ENCODE measurements around the gene IPCEF1. TPM values are rescaled to one million over a fixed set of nuclear protein-coding genes. Genes with fewer than 3 reads are reported as not detected.

IPCEF1 gene
- polyA plus RNA-seq, 1 donor from 2014 or later: 3.9 TPM

GRCh38 chr6:154167126-154167525, 189.5 kb downstream of the IPCEF1 start:
- H3K79me2 ChIP-seq (replicated peaks; ENCODE audit: insufficient read depth, low read length): no peaks in the 10 kb centered on the region
- H4K20me1 ChIP-seq (ENCODE audit: insufficient read depth): no peaks in the 10 kb centered on the region
- H3K4me2 ChIP-seq (ENCODE audit: low read length): no peak overlapping the region
- H3K27me3 ChIP-seq (ENCODE audit: insufficient read depth, low read depth, low read length): no peaks in the 10 kb centered on the region
- H3K27ac ChIP-seq (ENCODE audit: low read length): no peak overlapping the region
- H3K36me3 ChIP-seq (ENCODE audit: insufficient read depth, low read length): no peaks in the 10 kb centered on the region
- H3F3A ChIP-seq (ENCODE audit: insufficient read depth, low read length, poor library complexity, severe bottlenecking): no peaks in the 10 kb centered on the region
- no peaks in the 10 kb centered on the region for H3K9me3 ChIP-seq (ENCODE audit: low read length)
- no peak overlapping the region for H3K4me3 ChIP-seq (ENCODE audit: low read length)
- H3K9me2 ChIP-seq (ENCODE audit: insufficient read depth, low read length): no peaks in the 10 kb centered on the region
- no peak overlapping the region for H2AFZ ChIP-seq (ENCODE audit: low read depth, low read length)
- TF ChIP-seq EP300 (conservative IDR thresholded peaks at IDR 0.05; ENCODE audit: poor library complexity, severe bottlenecking) (no peak), MXI1 (conservative IDR thresholded peaks at IDR 0.05; ENCODE audit: poor library complexity, severe bottlenecking) (no peak), EZH2 (IDR thresholded peaks at IDR 0.05; ENCODE audit: borderline replicate concordance, insufficient read depth, low read length, poor library complexity, severe bottlenecking) (no peak), TAF1 (IDR thresholded peaks at IDR 0.05; ENCODE audit: low read depth) (no peak), POLR2AphosphoS5 (IDR thresholded peaks at IDR 0.05) (no peak), CTCF (IDR thresholded peaks at IDR 0.05; ENCODE audit: poor library complexity, severe bottlenecking) (no peak), RAD21 (conservative IDR thresholded peaks at IDR 0.05) (no peak), SMC3 (conservative IDR thresholded peaks at IDR 0.05; ENCODE audit: poor library complexity) (no peak), REST (IDR thresholded peaks at IDR 0.05; ENCODE audit: borderline replicate concordance) (no peak)
- no peak overlapping the region for H3K9ac ChIP-seq (ENCODE audit: low read length)

- TF ChIP-seq MXI1 (conservative IDR thresholded peaks at IDR 0.05; ENCODE audit: poor library complexity, severe bottlenecking) (no peak), SMC3 (conservative IDR thresholded peaks at IDR 0.05; ENCODE audit: poor library complexity) (no peak), RAD21 (conservative IDR thresholded peaks at IDR 0.05) (no peak), EZH2 (IDR thresholded peaks at IDR 0.05; ENCODE audit: borderline replicate concordance, insufficient read depth, low read length, poor library complexity, severe bottlenecking) (no peak), CTCF (IDR thresholded peaks at IDR 0.05; ENCODE audit: poor library complexity, severe bottlenecking) (no peak), POLR2AphosphoS5 (IDR thresholded peaks at IDR 0.05) (no peak), EP300 (conservative IDR thresholded peaks at IDR 0.05; ENCODE audit: poor library complexity, severe bottlenecking) (no peak), TAF1 (IDR thresholded peaks at IDR 0.05; ENCODE audit: low read depth) (no peak)
- no peak overlapping the region for H2AFZ ChIP-seq (ENCODE audit: low read depth, low read length)
- H3K4me2 ChIP-seq (ENCODE audit: low read length): no peak overlapping the region
- no peak overlapping the region for H3K27ac ChIP-seq (ENCODE audit: low read length)
- no peaks in the 10 kb centered on the region for H3F3A ChIP-seq (ENCODE audit: insufficient read depth, low read length, poor library complexity, severe bottlenecking)
- H3K36me3 ChIP-seq (ENCODE audit: insufficient read depth, low read length): no peaks in the 10 kb centered on the region
- no peaks in the 10 kb centered on the region for H3K27me3 ChIP-seq (ENCODE audit: insufficient read depth, low read depth, low read length)
- H3K79me2 ChIP-seq (replicated peaks; ENCODE audit: insufficient read depth, low read length): no peaks in the 10 kb centered on the region
- H3K9ac ChIP-seq (ENCODE audit: low read length): no peak overlapping the region
- no peaks in the 10 kb centered on the region for H3K9me2 ChIP-seq (ENCODE audit: insufficient read depth, low read length)
- H3K4me3 ChIP-seq (ENCODE audit: low read length): no peak overlapping the region
- H3K9me3 ChIP-seq (ENCODE audit: low read length): no peaks in the 10 kb centered on the region
- no peaks in the 10 kb centered on the region for H4K20me1 ChIP-seq (ENCODE audit: insufficient read depth)
These were observed 190.5 kb downstream of the IPCEF1 start for GRCh38 chr6:154166140-154166539.
